NCI-H1105 (cell line): ENCODE measurements around the gene ZNHIT6.
"Not testable (repeated sequence)": the region's sequence is repeated elsewhere in the genome, so short reads cannot be mapped to it uniquely, and the experiment has no call there.

Experiments
- DNase-seq: peaks from one replicate; lab custom pipeline; 2025; lab: John Stamatoyannopoulos, UW

ZNHIT6 gene

GRCh38 chr1:85672031-85672660 is 36.1 kb downstream of the ZNHIT6 start:
- no peak for DNase-seq

- no peak for DNase-seq
Observed at GRCh38 chr1:85665932-85666331, 42.3 kb downstream of the ZNHIT6 start.

- DNase-seq, result no peak
Observed at GRCh38 chr1:85663382-85663781, 44.9 kb downstream of the ZNHIT6 start.

GRCh38 chr1:85661767-85662166 is 46.5 kb downstream of the ZNHIT6 start:
- DNase-seq, result no peak

GRCh38 chr1:85660541-85660940 is 47.7 kb downstream of the ZNHIT6 start:
- DNase-seq, result no peak

GRCh38 chr1:85659174-85659573 is 49.1 kb downstream of the ZNHIT6 start:
- DNase-seq, result no peak

GRCh38 chr1:85656948-85657347 is 51.3 kb downstream of the ZNHIT6 start:
- DNase-seq, result no peak

- no peak for DNase-seq
Observed at GRCh38 chr1:85656256-85656655, 52.0 kb downstream of the ZNHIT6 start.

- no peak for DNase-seq
Observed at GRCh38 chr1:85655315-85655714, 52.9 kb downstream of the ZNHIT6 start.

- no peak for DNase-seq
Observed at GRCh38 chr1:85654066-85654782, 54.0 kb downstream of the ZNHIT6 start.

- no peak for DNase-seq
Observed at GRCh38 chr1:85652327-85652726, 55.9 kb downstream of the ZNHIT6 start.

- DNase-seq, result no peak
Observed at GRCh38 chr1:85650645-85651044, 57.6 kb downstream of the ZNHIT6 start.

GRCh38 chr1:85649591-85649990 is 58.6 kb downstream of the ZNHIT6 start:
- no peak for DNase-seq

GRCh38 chr1:85641598-85642556 is 66.4 kb downstream of the ZNHIT6 start:
- peak; percentile 33 for DNase-seq

GRCh38 chr1:85639920-85640319 is 68.3 kb downstream of the ZNHIT6 start:
- DNase-seq, result not testable (repeated sequence)

GRCh38 chr1:85638412-85638811 is 69.8 kb downstream of the ZNHIT6 start:
- DNase-seq, result no peak

- no peak for DNase-seq
Observed at GRCh38 chr1:85630493-85630892, 77.7 kb downstream of the ZNHIT6 start.

- no peak for DNase-seq
Observed at GRCh38 chr1:85629532-85629920, 78.7 kb downstream of the ZNHIT6 start.

- no peak for DNase-seq
Observed at GRCh38 chr1:85628791-85629531, 79.3 kb downstream of the ZNHIT6 start.

- no peak for DNase-seq
Observed at GRCh38 chr1:85626818-85627217, 81.4 kb downstream of the ZNHIT6 start.

- no peak for DNase-seq
Observed at GRCh38 chr1:85624361-85624760, 83.9 kb downstream of the ZNHIT6 start.

- no peak for DNase-seq
Observed at GRCh38 chr1:85623061-85623471, 85.2 kb downstream of the ZNHIT6 start.
